K562 (cell line): ENCODE results near the gene PITPNC1. TPM values are rescaled to one million over a fixed set of nuclear protein-coding genes. Genes with fewer than 3 reads are reported as not detected.

Experiments
- ATAC-seq: fragments of 200-7000 bp; cut with Tn5 transposase; 3 replicates; pipeline ENCODE4 v1.9.1; 2020; ENCODE audit warnings: moderate library complexity
- BruUV-seq: library from RNA; stranded (reverse); fragments of 400-500 nt; replicated peaks from 2 replicates; lab custom pipeline; 2021; lab: Mats Ljungman, UMichigan
- CTCF ChIA-PET: fragments of 300-600 bp; formaldehyde crosslinking; extraction: SDS; loops from one replicate; lab custom pipeline; 2021; ENCODE audit warnings: low intra/inter-chr PET ratio; lab: Yijun Ruan, JAX
- POLR2A ChIA-PET: fragments of 300-600, 350-650 bp; sonication (Branson Sonifier 250); formaldehyde crosslinking; extraction: SDS; loops from one replicate; lab custom pipeline; 2021; ENCODE audit warnings: antibody characterized with exemption, inconsistent platforms; lab: Yijun Ruan, JAX
- DNase-seq, 4 experiments: peaks; one replicate each; pipeline versions ENCODE4 v3.0.0 to v3.0.0-alpha.2; 2011 to 2018; ENCODE audit warnings: low spot score in 3 of 4, mixed read lengths in 3 of 4; ENCODE audit errors: extremely low read depth in 1 of 4
- FAIRE-seq: peaks from 2 replicates; lab custom pipeline; 2011; peaks lifted over from hg19 to GRCh38; lab: Jason Lieb, UNC
- H2AFZ ChIP-seq: 2 replicates; pipeline ENCODE4 v1.6.0; 2011; ENCODE audit warnings: low read depth, low read length, control low read depth, inconsistent platforms
- H3K27ac ChIP-seq: fragments of 200-600 bp; 3 replicates; pipeline ENCODE4 v1.8.0; 2011; ENCODE audit warnings: low read depth, mild to moderate bottlenecking, control low read depth, inconsistent platforms, low read length, moderate library complexity, mixed read lengths; ENCODE audit errors: extremely low read depth
- H3K27me3 ChIP-seq, 2 experiments: fragments of 300-600 bp in 1 of 2; 2 replicates in 1 of 2; 3 replicates in 1 of 2; pipeline versions ENCODE4 v1.6.0 to v1.8.0; 2011; ENCODE audit warnings: inconsistent platforms in 2 of 2, low read length in 2 of 2, mild to moderate bottlenecking in 1 of 2, mixed read lengths in 1 of 2, moderate library complexity in 1 of 2; ENCODE audit not compliant: control insufficient read depth in 2 of 2, insufficient read depth in 2 of 2
- H3K36me3 ChIP-seq: fragments of 300-600 bp; 3 replicates; pipeline ENCODE4 v1.8.0; 2011; ENCODE audit warnings: mild to moderate bottlenecking, low read length, inconsistent platforms; ENCODE audit not compliant: control insufficient read depth, insufficient read depth
- H3K4me1 ChIP-seq, 2 experiments: fragments of 200-600 bp in 1 of 2; replicated peaks in 1 of 2; 2 replicates in 1 of 2; 3 replicates in 1 of 2; pipeline versions ENCODE4 v1.5.1 to v1.8.0; 2011; ENCODE audit warnings: inconsistent platforms in 2 of 2, low read length in 2 of 2, mild to moderate bottlenecking in 1 of 2, mixed read lengths in 1 of 2, moderate library complexity in 1 of 2; ENCODE audit not compliant: control insufficient read depth in 2 of 2, insufficient read depth in 2 of 2
- H3K4me2 ChIP-seq: 2 replicates; pipeline ENCODE4 v1.6.1; 2011; ENCODE audit warnings: low read length, control low read depth, inconsistent platforms, mixed read lengths; ENCODE audit not compliant: insufficient read depth
- H3K4me3 ChIP-seq: fragments of 200-600 bp; sonication (generic), shearing (Covaris generic); 2 replicates; pipeline ENCODE4 v1.5.1; 2016; ENCODE audit warnings: control low read depth, inconsistent platforms
- H3K79me2 ChIP-seq: fragments of 200-600 bp; 3 replicates; pipeline ENCODE4 v1.8.0; 2011; ENCODE audit warnings: low read length, inconsistent platforms; ENCODE audit not compliant: control insufficient read depth, insufficient read depth
- H3K9ac ChIP-seq, 2 experiments: 2 replicates each; pipeline versions ENCODE4 v1.6.0 to v1.6.1; 2011; ENCODE audit warnings: low read depth in 2 of 2, low read length in 2 of 2, control low read depth in 1 of 2, inconsistent platforms in 1 of 2, mild to moderate bottlenecking in 1 of 2, mixed read lengths in 1 of 2; ENCODE audit not compliant: insufficient read depth in 1 of 2
- H3K9me1 ChIP-seq: one replicate; pipeline ENCODE4 v1.6.0; 2011; ENCODE audit warnings: inconsistent platforms, mild to moderate bottlenecking, low read length, moderate library complexity; ENCODE audit not compliant: control insufficient read depth, insufficient read depth
- H3K9me3 ChIP-seq: replicated peaks from 2 replicates; pipeline ENCODE4 v1.5.1; 2011; ENCODE audit warnings: low read depth, low read length, inconsistent platforms; ENCODE audit not compliant: control insufficient read depth, insufficient read depth
- H4K20me1 ChIP-seq: replicated peaks from 2 replicates; pipeline ENCODE4 v1.6.1; 2011; ENCODE audit warnings: low read length, inconsistent platforms, mixed read lengths; ENCODE audit not compliant: control insufficient read depth, insufficient read depth
- ETS1 ChIP-seq: conservative IDR thresholded peaks from 2 replicates; pipeline ENCODE4 v1.6.1; 2011; ENCODE audit warnings: low read depth, mild to moderate bottlenecking, low read length; ENCODE audit not compliant: control insufficient read depth
- RUNX1 ChIP-seq: sonication (generic); IDR thresholded peaks from 2 replicates; pipeline ENCODE4 v1.6.1; 2016; ENCODE audit warnings: antibody characterized with exemption, low read depth
- ZNF12 ChIP-seq: sonication (generic); formaldehyde crosslinking; IDR thresholded peaks from 2 replicates; pipeline ENCODE4 v1.4.0; 2020; ENCODE audit warnings: mild to moderate bottlenecking, missing genetic modification reagents
- WGBS: fragments of 100-300 bp; shearing (Covaris generic); methylation state at CpG from one replicate; pipeline ENCODE4 v1.1.6; 2016; ENCODE audit warnings: low coverage, mixed read lengths; ENCODE audit not compliant: insufficient coverage; ENCODE audit errors: missing lambda C conversion rate; 5-methylcytosine and 5-hydroxymethylcytosine counted together
- in situ Hi-C: fragments of 300-500 bp; cut with MboI; formaldehyde crosslinking; loops from 4 replicates; pipeline ENCODE4 v1.15.0; 2018; ENCODE audit warnings: inconsistent platforms, mixed read lengths
- intact Hi-C: fragments of 100-400 bp; cut with micrococcal nuclease; formaldehyde crosslinking; loops from 2 replicates; pipeline ENCODE4 v1.14.2; 2022
- polyA plus RNA-seq, 8 experiments: library from polyadenylated mRNA; depleted of rRNA in 4 of 8; stranded (reverse) in 5 of 8; unstranded in 3 of 8; fragments of >200 nt; fragmentation: Nextera tagmentation in 2 of 8; fragmentation: Illumina TruSeq in 1 of 8; extraction: Ambion mirVana in 2 of 8; extraction: Trizol in 1 of 8; gene quantifications; 2 replicates each; pipeline versions ENCODE4 v1.2.1 to v1.2.3, GENCODE V29; 2011 to 2014; ENCODE audit warnings: inconsistent platforms in 1 of 8, missing spikeins in 1 of 8
- total RNA-seq, 7 experiments: library from RNA; depleted of rRNA in 6 of 7; stranded (reverse); fragments of >200 nt in 6 of 7; fragmentation: Illumina TruSeq in 2 of 7; extraction: Trizol in 2 of 7; gene quantifications; 2 replicates each; pipeline versions ENCODE4 v1.2.1 to v1.2.3, GENCODE V29; 2011 to 2021; ENCODE audit warnings: low replicate concordance in 1 of 7

Gene PITPNC1
- total and polyA plus RNA-seq, 9 of the 15 experiments (the other 6 are each of a cell fraction or from before 2014, with no cell fraction given) = 0.11 to 1.1 (median 0.65) TPM

DNA sequence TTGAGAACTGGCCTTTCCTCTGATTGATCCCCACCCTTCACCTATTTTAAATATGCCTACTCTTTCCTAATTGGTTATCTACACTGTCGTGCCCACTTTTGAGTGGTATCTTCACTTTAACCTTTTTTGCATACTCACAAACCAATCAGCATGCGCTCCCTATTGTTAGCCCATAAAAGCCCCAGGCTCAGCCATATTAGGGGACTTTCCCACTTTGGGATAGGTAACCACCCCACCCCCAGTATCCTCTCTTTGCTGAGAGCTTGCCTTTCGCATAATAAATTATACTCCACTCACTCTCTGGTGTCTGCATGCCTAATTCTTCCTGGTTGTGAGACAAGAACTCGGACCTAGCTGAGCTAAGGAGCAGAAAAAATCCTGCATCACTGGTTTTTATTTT, 281.2 kb downstream of the PITPNC1 start:
- H4K20me1 ChIP-seq = no peaks in the 10 kb centered on the region; the same call in 1 of the 2 replicates

DNA sequence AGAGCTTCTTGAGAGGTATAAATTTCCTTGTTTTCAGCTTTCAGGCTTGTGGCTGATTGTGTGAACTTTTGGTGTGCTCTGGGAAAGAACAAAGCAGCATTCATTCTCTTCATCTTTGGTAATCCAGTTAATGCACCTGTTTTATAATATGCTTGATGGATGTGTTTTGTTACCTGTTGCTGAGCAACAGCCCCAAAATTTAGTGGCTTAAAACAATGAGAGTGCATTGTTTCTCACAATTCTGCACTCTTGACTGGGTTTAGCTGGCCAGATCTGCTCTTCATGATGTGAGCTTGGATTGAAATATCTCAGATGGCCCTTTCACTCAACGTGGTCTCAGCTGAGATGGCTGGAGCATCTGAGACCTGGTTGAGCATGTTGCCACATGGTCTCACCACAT, 281.9 kb downstream of the PITPNC1 start:
- Histone ChIP-seq H3K27me3 (peaks cover 6 to 24% of the 10 kb centered on the region in 2 experiments; a peak in 3 of 5 replicates), H3K27ac (no peak overlapping the region), H3K4me3 (no peak overlapping the region), H3K9me3 (peaks cover 2% of the 10 kb centered on the region; the same call in 1 of the 2 replicates), H3K9ac (no peak overlapping the region), H3K9me1 (no peaks in the 10 kb centered on the region), H3K36me3 (no peaks in the 10 kb centered on the region), H2AFZ (no peak overlapping the region), H3K4me2 (no peak overlapping the region), H3K79me2 (no peaks in the 10 kb centered on the region), H4K20me1 (no peaks in the 10 kb centered on the region), H3K4me1 (no peaks in the 10 kb centered on the region)
- FAIRE-seq (no peak), ATAC-seq (no peak), DNase-seq (no peak)
- ChIA-PET POLR2A (interaction anchor here (0.5 to 0.9 kb wide), 2 partner anchors 53 to 516 kb away, joined by 3 read pairs; no protein-coding TSS in a partner anchor), CTCF (no interaction called here)
- TF ChIP-seq ZNF12 = no peak
- in situ Hi-C loops (no loop called here), intact Hi-C loops (no loop called here)
- BruUV-seq = no TSS peak
- 0% methylated on average over 1 of the region's 1 CpG for WGBS

More for the DNA sequence above, 281.2 kb downstream of the PITPNC1 start:
- ChIA-PET CTCF (no interaction called here), POLR2A (interaction anchor here (0.6 kb wide), 1 partner anchor 58 kb away, joined by 3 read pairs; no protein-coding TSS in a partner anchor)
- intact Hi-C loops (no loop called here), in situ Hi-C loops (no loop called here)
- WGBS = 4% methylated on average over 4 of the region's 4 CpGs
- TF ChIP-seq RUNX1 (no peak), ETS1 (no peak)
- Histone ChIP-seq H3K4me3 (no peak overlapping the region), H3K9ac (no peak overlapping the region), H2AFZ (no peak overlapping the region), H3K4me1 (no peaks in the 10 kb centered on the region), H3K36me3 (no peaks in the 10 kb centered on the region), H3K4me2 (no peak overlapping the region), H3K27ac (no peak overlapping the region), H3K79me2 (no peaks in the 10 kb centered on the region), H3K9me3 (peaks cover 2% of the 10 kb centered on the region; the same call in 1 of the 2 replicates), H3K9me1 (no peaks in the 10 kb centered on the region), H3K27me3 (peaks cover 12 to 30% of the 10 kb centered on the region in 2 experiments; a peak in 3 of 5 replicates)
- ATAC-seq = no peak
- no peak for DNase-seq
- no TSS peak for BruUV-seq
- FAIRE-seq = no peak
